ENCODE data around the gene HAX1.
"Not testable (repeated sequence)": the region's sequence is repeated elsewhere in the genome, so short reads cannot be mapped to it uniquely, and the experiment has no call there.

The HAX1 gene

GRCh38 chr1:154301582-154301981, 29.2 kb downstream of the HAX1 start:
- H3K9me2 ChIP-seq (replicated peaks; ENCODE audit: low read depth, low read length), result no peaks in the 10 kb centered on the region
- no peak overlapping the region for H3K9ac ChIP-seq (ENCODE audit: low read depth, low read length, poor library complexity, severe bottlenecking)
- H2AFZ ChIP-seq (ENCODE audit: low read length), result no peak overlapping the region
- H4K20me1 ChIP-seq (ENCODE audit: insufficient read depth, low read length, poor library complexity, severe bottlenecking), result no peaks in the 10 kb centered on the region
- H3F3A ChIP-seq (ENCODE audit: low read depth), result no peaks in the 10 kb centered on the region
- no peak overlapping the region for H3K4me2 ChIP-seq (ENCODE audit: low read depth, low read length, poor library complexity, severe bottlenecking)
- no peaks in the 10 kb centered on the region for H3K79me2 ChIP-seq (ENCODE audit: insufficient read depth, low read length)
- no peak for TF ChIP-seq CTCF (conservative IDR thresholded peaks at IDR 0.05; ENCODE audit: low read length)
- TF ChIP-seq EZH2phosphoT487 (IDR thresholded peaks at IDR 0.05; ENCODE audit: borderline replicate concordance), result no peak
- no peak overlapping the region for H3K4me3 ChIP-seq (ENCODE audit: low read length, poor library complexity, severe bottlenecking)
- no peaks in the 10 kb centered on the region for H3K4me1 ChIP-seq (ENCODE audit: insufficient read depth, low read length, poor library complexity, severe bottlenecking)
- no peaks in the 10 kb centered on the region for H3K36me3 ChIP-seq (ENCODE audit: insufficient read depth, low read length)
- H3K27me3 ChIP-seq (ENCODE audit: insufficient read depth, low read length, poor library complexity, severe bottlenecking), result no peaks in the 10 kb centered on the region
- H3K9me3 ChIP-seq (ENCODE audit: insufficient read depth, low read depth, low read length), result no peaks in the 10 kb centered on the region

- Histone ChIP-seq H3K36me3 (ENCODE audit: insufficient read depth, low read length) (no peaks in the 10 kb centered on the region), H3K4me1 (ENCODE audit: insufficient read depth, low read length, poor library complexity, severe bottlenecking) (no peaks in the 10 kb centered on the region), H3F3A (ENCODE audit: low read depth) (no peaks in the 10 kb centered on the region), H2AFZ (ENCODE audit: low read length) (no peak overlapping the region), H3K27me3 (ENCODE audit: insufficient read depth, low read length, poor library complexity, severe bottlenecking) (no peaks in the 10 kb centered on the region), H3K4me2 (ENCODE audit: low read depth, low read length, poor library complexity, severe bottlenecking) (no peak overlapping the region), H4K20me1 (ENCODE audit: insufficient read depth, low read length, poor library complexity, severe bottlenecking) (no peaks in the 10 kb centered on the region), H3K9me2 (replicated peaks; ENCODE audit: low read depth, low read length) (no peaks in the 10 kb centered on the region), H3K79me2 (ENCODE audit: insufficient read depth, low read length) (no peaks in the 10 kb centered on the region), H3K4me3 (ENCODE audit: low read length, poor library complexity, severe bottlenecking) (no peak overlapping the region), H3K9me3 (ENCODE audit: insufficient read depth, low read depth, low read length) (no peaks in the 10 kb centered on the region), H3K9ac (ENCODE audit: low read depth, low read length, poor library complexity, severe bottlenecking) (no peak overlapping the region)
- TF ChIP-seq CTCF (conservative IDR thresholded peaks at IDR 0.05; ENCODE audit: low read length), result no peak
- no peak for TF ChIP-seq EZH2phosphoT487 (IDR thresholded peaks at IDR 0.05; ENCODE audit: borderline replicate concordance)
Measured at GRCh38 chr1:154304664-154305337, 32.4 kb downstream of the HAX1 start.

- H3K9ac ChIP-seq (ENCODE audit: low read depth, low read length, poor library complexity, severe bottlenecking), result no peak overlapping the region
- H3K4me2 ChIP-seq (ENCODE audit: low read depth, low read length, poor library complexity, severe bottlenecking), result no peak overlapping the region
- no peaks in the 10 kb centered on the region for H3K9me2 ChIP-seq (replicated peaks; ENCODE audit: low read depth, low read length)
- no peaks in the 10 kb centered on the region for H3K36me3 ChIP-seq (ENCODE audit: insufficient read depth, low read length)
- TF ChIP-seq CTCF (conservative IDR thresholded peaks at IDR 0.05; ENCODE audit: low read length) (no peak), EZH2phosphoT487 (IDR thresholded peaks at IDR 0.05; ENCODE audit: borderline replicate concordance) (no peak)
- H3K4me1 ChIP-seq (ENCODE audit: insufficient read depth, low read length, poor library complexity, severe bottlenecking), result no peaks in the 10 kb centered on the region
- H3K4me3 ChIP-seq (ENCODE audit: low read length, poor library complexity, severe bottlenecking), result no peak overlapping the region
- H4K20me1 ChIP-seq (ENCODE audit: insufficient read depth, low read length, poor library complexity, severe bottlenecking), result no peaks in the 10 kb centered on the region
- H3K79me2 ChIP-seq (ENCODE audit: insufficient read depth, low read length), result no peaks in the 10 kb centered on the region
- no peak overlapping the region for H2AFZ ChIP-seq (ENCODE audit: low read length)
- no peaks in the 10 kb centered on the region for H3K9me3 ChIP-seq (ENCODE audit: insufficient read depth, low read depth, low read length)
- no peaks in the 10 kb centered on the region for H3K27me3 ChIP-seq (ENCODE audit: insufficient read depth, low read length, poor library complexity, severe bottlenecking)
- no peaks in the 10 kb centered on the region for H3F3A ChIP-seq (ENCODE audit: low read depth)
Measured at GRCh38 chr1:154306151-154306550, 33.7 kb downstream of the HAX1 start.

GRCh38 chr1:154307670-154308270, 35.3 kb downstream of the HAX1 start:
- not testable (repeated sequence) for H3K9ac ChIP-seq (ENCODE audit: low read depth, low read length, poor library complexity, severe bottlenecking); H3K79me2 ChIP-seq (ENCODE audit: insufficient read depth, low read length); H3K36me3 ChIP-seq (ENCODE audit: insufficient read depth, low read length); H2AFZ ChIP-seq (ENCODE audit: low read length); H3K9me2 ChIP-seq (replicated peaks; ENCODE audit: low read depth, low read length); H4K20me1 ChIP-seq (ENCODE audit: insufficient read depth, low read length, poor library complexity, severe bottlenecking); H3K4me1 ChIP-seq (ENCODE audit: insufficient read depth, low read length, poor library complexity, severe bottlenecking); H3K4me2 ChIP-seq (ENCODE audit: low read depth, low read length, poor library complexity, severe bottlenecking); H3F3A ChIP-seq (ENCODE audit: low read depth); H3K4me3 ChIP-seq (ENCODE audit: low read length, poor library complexity, severe bottlenecking); H3K9me3 ChIP-seq (ENCODE audit: insufficient read depth, low read depth, low read length); H3K27me3 ChIP-seq (ENCODE audit: insufficient read depth, low read length, poor library complexity, severe bottlenecking)

- not testable (repeated sequence) for H3K9ac ChIP-seq (ENCODE audit: low read depth, low read length, poor library complexity, severe bottlenecking); H3K27me3 ChIP-seq (ENCODE audit: insufficient read depth, low read length, poor library complexity, severe bottlenecking); H3K4me3 ChIP-seq (ENCODE audit: low read length, poor library complexity, severe bottlenecking); H3K79me2 ChIP-seq (ENCODE audit: insufficient read depth, low read length); H3K9me2 ChIP-seq (replicated peaks; ENCODE audit: low read depth, low read length); H3K9me3 ChIP-seq (ENCODE audit: insufficient read depth, low read depth, low read length); H4K20me1 ChIP-seq (ENCODE audit: insufficient read depth, low read length, poor library complexity, severe bottlenecking); H3K4me1 ChIP-seq (ENCODE audit: insufficient read depth, low read length, poor library complexity, severe bottlenecking); H3K4me2 ChIP-seq (ENCODE audit: low read depth, low read length, poor library complexity, severe bottlenecking); H2AFZ ChIP-seq (ENCODE audit: low read length); H3F3A ChIP-seq (ENCODE audit: low read depth); H3K36me3 ChIP-seq (ENCODE audit: insufficient read depth, low read length)
Measured at GRCh38 chr1:154309136-154309535, 36.7 kb downstream of the HAX1 start.

All from Loucy (cell line).